DOHH2 (cell line): ENCODE data around the gene SPRR3.

Experiments used
- H3F3A ChIP-seq: fragments of 200-600 bp; sonication (generic), shearing (Covaris generic); 2 replicates; pipeline ENCODE4 v1.6.0; 2016; ENCODE audit warnings: antibody characterized with exemption, mild to moderate bottlenecking; ENCODE audit not compliant: control insufficient read depth, insufficient read depth
- H3K27ac ChIP-seq: fragments of 200-600 bp; sonication (generic); 2 replicates; pipeline ENCODE4 v1.5.1; 2014; ENCODE audit warnings: low read depth, mild to moderate bottlenecking, low read length, moderate library complexity
- H3K27me3 ChIP-seq: fragments of 200-600 bp; sonication (generic); 2 replicates; pipeline ENCODE4 v1.6.1; 2014; ENCODE audit warnings: mild to moderate bottlenecking, low read length, mixed read lengths; ENCODE audit not compliant: control insufficient read depth
- H3K36me3 ChIP-seq: fragments of 200-600 bp; sonication (generic); 2 replicates; pipeline ENCODE4 v1.6.1; 2014; ENCODE audit warnings: mild to moderate bottlenecking, low read length, moderate library complexity, mixed read lengths; ENCODE audit not compliant: control insufficient read depth
- H3K4me1 ChIP-seq: fragments of 200-600 bp; sonication (generic); 2 replicates; pipeline ENCODE4 v1.6.1; 2014; ENCODE audit warnings: mild to moderate bottlenecking, low read length, mixed read lengths; ENCODE audit not compliant: control insufficient read depth
- H3K4me2 ChIP-seq: fragments of 200-600 bp; sonication (generic); 2 replicates; pipeline ENCODE4 v1.6.0; 2014; ENCODE audit warnings: mild to moderate bottlenecking, low read length, moderate library complexity
- H3K4me3 ChIP-seq: fragments of 200-600 bp; sonication (generic); 2 replicates; pipeline ENCODE4 v1.5.1; 2014; ENCODE audit warnings: mild to moderate bottlenecking, low read length, mixed read lengths
- H3K79me2 ChIP-seq: fragments of 200-600 bp; sonication (generic); 2 replicates; pipeline ENCODE4 v1.6.1; 2014; ENCODE audit warnings: mild to moderate bottlenecking, low read length, mixed read lengths; ENCODE audit not compliant: control insufficient read depth
- H3K9me2 ChIP-seq: fragments of 200-600 bp; sonication (generic); replicated peaks from 2 replicates; pipeline ENCODE4 v1.6.1; 2014; ENCODE audit warnings: mild to moderate bottlenecking, low read length, mixed read lengths; ENCODE audit not compliant: control insufficient read depth
- H3K9me3 ChIP-seq: fragments of 200-600 bp; sonication (generic); 2 replicates; pipeline ENCODE4 v1.6.1; 2014; ENCODE audit warnings: antibody characterized with exemption, low read length, mixed read lengths; ENCODE audit not compliant: control insufficient read depth, insufficient read depth
- H4K20me1 ChIP-seq: fragments of 200-600 bp; sonication (generic); 2 replicates; pipeline ENCODE4 v1.6.0; 2014; ENCODE audit warnings: low read depth, mild to moderate bottlenecking, antibody characterized with exemption, low read length, moderate library complexity; ENCODE audit not compliant: control insufficient read depth, insufficient read depth
- CTCF ChIP-seq: fragments of 200-600 bp; sonication (generic); IDR thresholded peaks from one replicate; pipeline ENCODE4 v1.5.1; 2014; ENCODE audit warnings: antibody characterized with exemption, mild to moderate bottlenecking, low read depth, low read length; ENCODE audit not compliant: poor library complexity, severe bottlenecking
- EZH2phosphoT487 ChIP-seq: fragments of 200-600 bp; sonication (generic); IDR thresholded peaks from 2 replicates; pipeline ENCODE4 v1.6.1; 2017; ENCODE audit warnings: borderline replicate concordance, mild to moderate bottlenecking, antibody characterized with exemption, low read length, moderate library complexity, mixed read lengths

Gene SPRR3

GRCh38 chr1:152970495-152970894, 31.1 kb upstream of the SPRR3 start, which contains the start of gene SPRR4:
Gene SPRR4 (plus strand): TSS chr1:152970648. CDS start chr1:152971891, 1,243 bp downstream.
- no peaks in the 10 kb centered on the region for H3K79me2 ChIP-seq
- TF ChIP-seq EZH2phosphoT487 = no peak
- TF ChIP-seq CTCF = no peak
- no peaks in the 10 kb centered on the region for H3K36me3 ChIP-seq
- H3K27me3 ChIP-seq = peaks cover 9% of the 10 kb centered on the region; the same call in 1 of the 2 replicates
- no peaks in the 10 kb centered on the region for H3K9me2 ChIP-seq
- H3K4me3 ChIP-seq = no peak within 1 kb of the TSS
- no peak within 1 kb of the TSS for H3K27ac ChIP-seq
- no peak within 1 kb of the TSS for H3K4me2 ChIP-seq
- H3K4me1 ChIP-seq = no peaks in the 10 kb centered on the region
- H4K20me1 ChIP-seq = no peaks in the 10 kb centered on the region
- no peaks in the 10 kb centered on the region for H3K9me3 ChIP-seq
- no peaks in the 10 kb centered on the region for H3F3A ChIP-seq

- H3K36me3 ChIP-seq = no peaks in the 10 kb centered on the region
Observed at GRCh38 chr1:152972196-152972886, 29.2 kb upstream of the SPRR3 start.

GRCh38 chr1:152976688-152977087, 24.9 kb upstream of the SPRR3 start:
- Histone ChIP-seq H3K4me2 (no peak overlapping the region), H3K79me2 (no peaks in the 10 kb centered on the region), H3K4me1 (no peaks in the 10 kb centered on the region)

More at GRCh38 chr1:152972196-152972886, 29.2 kb upstream of the SPRR3 start:
- Histone ChIP-seq H3F3A (no peaks in the 10 kb centered on the region), H3K9me2 (no peaks in the 10 kb centered on the region), H3K4me2 (no peak overlapping the region), H3K9me3 (no peaks in the 10 kb centered on the region), H3K79me2 (no peaks in the 10 kb centered on the region), H3K27ac (no peak overlapping the region), H3K27me3 (peaks cover under 1% of the 10 kb centered on the region; the same call in 1 of the 2 replicates), H3K4me1 (no peaks in the 10 kb centered on the region), H3K4me3 (no peak overlapping the region), H4K20me1 (no peaks in the 10 kb centered on the region)
- no peak for TF ChIP-seq EZH2phosphoT487
- no peak for TF ChIP-seq CTCF

More at GRCh38 chr1:152976688-152977087, 24.9 kb upstream of the SPRR3 start:
- Histone ChIP-seq H3K27ac (no peak overlapping the region), H3K4me3 (no peak overlapping the region), H3K27me3 (no peaks in the 10 kb centered on the region), H3F3A (no peaks in the 10 kb centered on the region), H4K20me1 (no peaks in the 10 kb centered on the region), H3K9me2 (no peaks in the 10 kb centered on the region), H3K36me3 (no peaks in the 10 kb centered on the region), H3K9me3 (no peaks in the 10 kb centered on the region)
- TF ChIP-seq CTCF (no peak), EZH2phosphoT487 (no peak)
